HG03432 (cell line): ENCODE data around the gene SNCA.

Experiments used
- ATAC-seq: cut with Tn5 transposase; IDR thresholded peaks from one replicate; pipeline ENCODE4 v1.9.1; 2021; ENCODE audit warnings: mild to moderate bottlenecking, moderate library complexity; ENCODE audit not compliant: unreplicated experiment

Gene SNCA

DNA sequence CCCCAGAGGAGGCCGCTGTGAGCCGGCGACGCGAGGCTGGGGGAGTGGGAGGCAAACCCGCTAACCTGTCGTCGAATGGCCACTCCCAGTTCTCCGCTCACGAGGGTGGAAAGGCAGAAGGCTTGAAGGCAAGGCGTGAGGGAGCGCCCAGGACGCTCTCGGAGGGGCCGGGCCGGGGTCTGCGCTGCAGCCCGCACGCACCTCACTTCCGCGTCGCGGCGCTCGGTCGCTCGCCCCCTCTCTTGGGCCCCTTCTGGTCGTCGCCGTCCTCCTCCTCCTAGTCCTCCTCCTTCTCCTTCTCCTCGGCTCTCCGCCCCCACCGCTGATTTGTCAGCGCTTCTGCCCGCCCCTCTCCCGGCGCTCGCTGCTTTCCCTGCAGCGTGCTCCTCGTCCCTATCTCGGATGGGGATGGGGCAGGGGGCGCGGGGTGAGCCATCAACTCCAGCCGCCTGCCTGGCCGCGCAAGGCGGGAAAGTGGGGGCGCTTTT, at the start of gene SNCA:
SNCA (minus strand) TSS at position 265 of the 488 bp plus-strand sequence. CDS start 1,494 bp downstream, outside the sequence.
- peak; percentile 62 for ATAC-seq

- ATAC-seq = no peak
These were observed 42.3 kb upstream of the SNCA start for GRCh38 chr4:89879215-89879614.

GRCh38 chr4:89878611-89879010, 41.6 kb upstream of the SNCA start:
- ATAC-seq = no peak

- ATAC-seq = no peak
These were observed 39.6 kb upstream of the SNCA start for GRCh38 chr4:89876548-89876947.

DNA sequence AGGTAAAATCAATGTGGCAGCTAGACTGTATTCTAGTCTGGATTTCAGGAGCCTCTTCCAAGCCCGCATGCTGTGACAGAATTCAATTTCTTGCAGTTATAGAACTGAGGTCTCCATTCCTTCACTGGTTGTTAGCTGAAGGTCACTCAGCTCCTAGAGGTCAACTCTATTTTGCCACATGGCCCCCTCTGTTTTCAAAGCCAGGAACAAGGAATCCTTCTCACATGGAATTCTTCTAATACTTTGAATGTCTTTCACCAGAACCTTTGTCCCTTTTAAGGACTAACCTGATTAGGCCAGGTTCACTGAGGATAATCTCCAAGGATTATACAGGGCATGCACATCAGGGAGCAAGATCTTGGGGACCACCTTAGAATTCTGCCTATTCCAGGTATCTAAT, 34.2 kb upstream of the SNCA start:
- no peak for ATAC-seq

- ATAC-seq = no peak
These were observed 32.1 kb upstream of the SNCA start for GRCh38 chr4:89868999-89869589.

- ATAC-seq = no peak
These were observed 31.3 kb upstream of the SNCA start for GRCh38 chr4:89868276-89868675.

DNA sequence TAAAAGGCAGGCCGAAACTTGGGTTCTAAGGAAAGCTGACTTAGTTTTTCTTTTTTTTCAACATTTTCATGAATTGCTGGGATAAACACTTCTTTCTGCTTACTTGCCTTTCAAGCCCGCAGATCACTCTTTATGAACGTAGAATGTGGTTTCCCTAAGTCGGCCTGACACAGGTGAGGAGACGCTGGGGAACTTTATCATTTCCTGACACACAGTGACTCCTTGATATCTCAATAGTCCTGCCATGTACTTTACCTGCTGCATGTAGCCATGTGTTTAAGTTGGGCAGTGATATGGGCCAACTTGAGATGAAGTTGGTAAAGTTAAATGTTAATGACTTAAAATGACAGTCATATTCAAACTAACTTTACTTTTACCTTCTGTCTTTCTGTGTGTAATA, 26.6 kb upstream of the SNCA start:
- ATAC-seq = no peak

GRCh38 chr4:89860971-89861370, 24.0 kb upstream of the SNCA start:
- ATAC-seq = no peak

DNA sequence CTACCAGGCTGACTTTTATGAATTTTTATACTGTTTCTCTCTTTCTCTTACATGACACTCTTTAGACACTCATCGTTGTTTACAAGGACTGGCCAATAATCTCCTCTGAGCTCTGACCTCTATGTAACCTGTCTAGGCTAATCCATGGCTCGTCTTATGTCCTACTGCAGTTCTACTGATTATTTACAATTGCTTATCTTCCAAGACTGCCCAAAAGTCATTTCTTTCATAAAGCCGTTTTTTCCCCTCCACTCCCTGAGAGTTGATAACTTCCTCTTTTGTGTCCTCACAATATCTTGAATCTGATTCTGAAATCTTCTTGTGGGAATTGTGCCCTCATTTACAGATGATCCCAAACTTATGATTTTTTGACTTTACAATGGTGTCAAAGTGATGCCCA, 18.3 kb upstream of the SNCA start:
- ATAC-seq = no peak

DNA sequence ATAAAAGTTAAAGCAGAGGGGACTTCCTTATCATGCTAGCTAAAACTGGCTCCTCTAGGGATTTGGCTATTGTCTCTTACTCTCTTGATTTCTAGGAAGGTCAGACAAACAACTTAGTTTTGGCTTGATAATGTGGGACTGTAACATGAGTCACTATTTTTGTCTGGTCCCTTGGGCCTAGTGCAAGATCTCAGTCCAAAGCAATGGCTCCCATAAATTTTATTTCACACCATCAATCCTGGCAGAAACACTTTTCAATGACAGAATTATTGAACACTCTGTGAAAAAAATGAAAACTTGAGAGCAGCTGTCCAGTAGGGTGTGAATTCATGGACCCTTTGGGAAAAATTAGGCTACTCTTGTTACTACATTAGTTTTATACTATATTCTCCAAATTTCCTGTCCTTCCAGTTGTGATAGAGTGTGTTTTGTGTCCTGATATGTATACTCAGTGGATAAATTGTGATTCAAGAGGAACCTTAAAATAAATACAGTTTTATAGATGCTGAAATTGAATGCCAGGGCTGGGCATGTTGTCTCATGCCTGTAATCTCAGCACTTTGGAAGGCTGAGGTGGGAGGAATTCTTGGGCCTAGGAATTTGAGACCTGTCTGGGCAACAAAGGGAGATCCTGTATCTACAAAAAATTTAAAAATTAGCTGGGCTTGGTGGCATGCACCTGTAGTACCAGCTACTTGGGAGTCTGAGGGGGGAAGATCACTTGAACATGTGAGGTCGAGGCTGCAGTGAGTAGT, 10.8 kb upstream of the SNCA start:
- no peak for ATAC-seq

- ATAC-seq = no peak
These were observed 2.6 kb upstream of the SNCA start for GRCh38 chr4:89839558-89839957.

- no peak for ATAC-seq
These were observed 1.0 kb upstream of the SNCA start for GRCh38 chr4:89837993-89838390.

DNA sequence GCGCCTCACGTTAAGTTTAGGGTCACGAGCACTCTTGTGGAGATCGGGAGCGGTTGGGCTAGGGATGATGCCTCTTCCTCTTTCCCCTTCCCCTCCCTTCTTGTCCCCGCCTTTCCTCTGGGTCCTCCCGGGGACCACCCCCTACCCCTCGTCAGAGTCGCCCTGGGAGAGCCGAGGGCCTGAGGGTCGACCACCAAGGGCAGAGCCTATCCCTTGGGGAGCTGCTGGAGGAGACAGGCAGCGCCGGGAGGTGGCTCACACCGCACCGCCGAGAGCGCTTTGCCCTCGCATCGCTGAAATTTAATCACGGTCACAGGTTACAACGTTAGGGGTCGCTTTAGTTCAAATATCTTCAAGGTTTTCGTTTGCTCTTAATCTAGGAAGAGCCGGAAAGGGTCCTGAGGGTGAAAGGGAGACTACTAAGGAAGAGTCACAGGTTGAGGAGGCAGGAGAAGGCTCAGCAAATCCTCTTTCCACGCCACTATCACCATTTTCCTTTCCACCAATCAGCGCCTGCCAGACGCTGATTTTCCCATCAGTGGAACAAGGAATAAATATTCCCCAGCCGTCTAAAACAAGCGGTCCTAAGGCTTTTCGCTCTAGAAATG, 528 bp upstream of the SNCA start:
- peak; percentile 45 for ATAC-seq

GRCh38 chr4:89836031-89836745, 773 bp downstream of the SNCA start:
- no peak for ATAC-seq

DNA sequence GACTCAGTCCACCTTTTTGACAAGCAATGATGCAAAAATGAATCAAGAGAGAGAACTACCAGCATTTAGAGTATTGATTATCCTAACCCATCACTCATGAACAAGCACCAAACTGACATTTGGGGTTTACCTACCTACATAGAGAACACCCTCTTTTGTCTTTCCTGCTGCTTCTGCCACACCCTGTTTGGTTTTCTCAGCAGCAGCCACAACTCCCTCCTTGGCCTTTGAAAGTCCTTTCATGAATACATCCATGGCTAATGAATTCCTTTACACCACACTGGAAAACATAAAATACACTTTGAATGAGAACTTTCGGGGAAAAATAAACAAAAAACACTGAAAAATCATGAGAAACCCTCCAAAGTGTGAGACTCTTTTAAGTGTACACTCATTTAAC, 1.5 kb downstream of the SNCA start:
- no peak for ATAC-seq

- no peak for ATAC-seq
These were observed 2.3 kb downstream of the SNCA start for GRCh38 chr4:89834486-89835209.

- peak; percentile 95 for ATAC-seq
These were observed 7.4 kb downstream of the SNCA start for GRCh38 chr4:89829470-89830138.

DNA sequence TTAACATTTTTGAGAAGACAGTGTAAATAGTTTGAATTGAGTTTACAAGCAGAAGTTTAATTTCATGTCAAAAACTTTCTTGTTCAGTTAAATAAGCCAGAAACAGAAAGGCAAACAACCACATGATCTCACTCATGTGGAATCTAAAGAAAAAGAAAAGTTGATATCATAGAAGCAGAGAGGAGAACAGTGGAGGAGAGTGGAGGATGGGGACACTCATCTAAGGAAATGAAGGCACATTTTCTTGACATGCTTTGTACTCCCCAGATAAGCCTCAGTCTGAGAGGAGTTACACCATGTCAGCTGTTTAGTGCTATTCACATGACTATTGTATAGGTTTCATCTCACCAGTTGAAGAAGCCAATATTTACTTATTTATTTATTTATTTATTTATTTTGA, 13.5 kb downstream of the SNCA start:
- no peak for ATAC-seq

DNA sequence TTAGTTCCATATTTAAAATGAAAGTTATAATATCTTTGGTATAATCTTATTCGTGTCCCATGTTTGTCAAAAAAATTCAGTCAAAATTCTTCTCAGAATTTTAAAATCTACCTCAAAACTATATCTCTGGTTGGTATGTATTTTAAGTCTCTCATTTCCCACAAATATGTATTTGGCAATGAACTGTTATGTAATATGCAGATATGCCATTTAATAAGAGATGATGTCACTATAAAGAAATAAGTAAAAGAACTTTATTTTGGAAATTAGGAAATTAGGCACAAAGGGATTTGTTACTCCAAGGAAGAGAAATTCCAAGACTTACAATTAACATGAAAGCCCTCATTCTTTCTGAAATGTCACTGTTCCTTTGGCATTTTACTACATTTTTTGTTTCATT, 15.3 kb downstream of the SNCA start:
- no peak for ATAC-seq
